NK-92 (cell line): ENCODE measurements around the gene TSPAN11.

Experiments
- DNase-seq: peaks from one replicate; lab custom pipeline; 2025; ENCODE audit not compliant: unreplicated experiment; lab: John Stamatoyannopoulos, UW

TSPAN11 gene

GRCh38 chr12:30910038-30910350 is 16.6 kb upstream of the TSPAN11 start:
- no peak for DNase-seq

GRCh38 chr12:30911207-30911606 is 15.3 kb upstream of the TSPAN11 start:
- DNase-seq: no peak

GRCh38 chr12:30913323-30913722 is 13.2 kb upstream of the TSPAN11 start:
- DNase-seq: no peak

- no peak for DNase-seq
These were observed 11.5 kb upstream of the TSPAN11 start for GRCh38 chr12:30914986-30915591.

- no peak for DNase-seq
These were observed 3.5 kb upstream of the TSPAN11 start for GRCh38 chr12:30923057-30923456.

- DNase-seq: no peak
These were observed 823 bp upstream of the TSPAN11 start for GRCh38 chr12:30925607-30926242.

GRCh38 chr12:30927222-30927611 is 669 bp downstream of the TSPAN11 start:
- no peak for DNase-seq

GRCh38 chr12:30928356-30929244 is 2.1 kb downstream of the TSPAN11 start:
- DNase-seq: no peak

- DNase-seq: no peak
These were observed 3.7 kb downstream of the TSPAN11 start for GRCh38 chr12:30930238-30930637.

- no peak for DNase-seq
These were observed 4.1 kb downstream of the TSPAN11 start for GRCh38 chr12:30930641-30931040.

- no peak for DNase-seq
These were observed 6.3 kb downstream of the TSPAN11 start for GRCh38 chr12:30932881-30933280.

- no peak for DNase-seq
These were observed 8.3 kb downstream of the TSPAN11 start for GRCh38 chr12:30934811-30935210.

GRCh38 chr12:30936036-30936435 is 9.5 kb downstream of the TSPAN11 start:
- DNase-seq: no peak

- DNase-seq: no peak
These were observed 12.7 kb downstream of the TSPAN11 start for GRCh38 chr12:30939234-30939633.

- no peak for DNase-seq
These were observed 15.9 kb downstream of the TSPAN11 start for GRCh38 chr12:30942486-30942885.

GRCh38 chr12:30942936-30943335 is 16.4 kb downstream of the TSPAN11 start:
- DNase-seq: no peak

- DNase-seq: no peak
These were observed 19.1 kb downstream of the TSPAN11 start for GRCh38 chr12:30945443-30946164.

GRCh38 chr12:30952015-30952414 is 25.5 kb downstream of the TSPAN11 start:
- DNase-seq: no peak

GRCh38 chr12:30953257-30953656 is 26.7 kb downstream of the TSPAN11 start:
- no peak for DNase-seq

- no peak for DNase-seq
These were observed 27.6 kb downstream of the TSPAN11 start for GRCh38 chr12:30953951-30954751.

- no peak for DNase-seq
These were observed 28.7 kb downstream of the TSPAN11 start for GRCh38 chr12:30955214-30955613.
